ENCODE results near the gene STEAP1B.
"Not testable (repeated sequence)": the region's sequence is repeated elsewhere in the genome, so short reads cannot be mapped to it uniquely, and the experiment has no call there.

The STEAP1B gene

GRCh38 chr7:22452142-22452959 is 47.6 kb downstream of the STEAP1B start:
- no peak for DNase-seq

- not testable (repeated sequence) for DNase-seq
Measured at GRCh38 chr7:22450013-22450412, 50.0 kb downstream of the STEAP1B start.

GRCh38 chr7:22447762-22448161 is 52.2 kb downstream of the STEAP1B start:
- no peak for DNase-seq

- DNase-seq, result no peak
Measured at GRCh38 chr7:22447008-22447407, 53.0 kb downstream of the STEAP1B start.

- DNase-seq, result no peak
Measured at GRCh38 chr7:22445853-22446252, 54.1 kb downstream of the STEAP1B start.

- no peak for DNase-seq
Measured at GRCh38 chr7:22445140-22445743, 54.7 kb downstream of the STEAP1B start.

GRCh38 chr7:22444181-22444971 is 55.6 kb downstream of the STEAP1B start:
- no peak for DNase-seq

- DNase-seq, result no peak
Measured at GRCh38 chr7:22443370-22444180, 56.4 kb downstream of the STEAP1B start.

- DNase-seq, result no peak
Measured at GRCh38 chr7:22442882-22443369, 57.1 kb downstream of the STEAP1B start.

GRCh38 chr7:22442187-22442881 is 57.7 kb downstream of the STEAP1B start:
- DNase-seq, result no peak

GRCh38 chr7:22441157-22441556 is 58.8 kb downstream of the STEAP1B start:
- no peak for DNase-seq

GRCh38 chr7:22438994-22439393 is 61.0 kb downstream of the STEAP1B start:
- DNase-seq, result no peak

- DNase-seq, result not testable (repeated sequence)
Measured at GRCh38 chr7:22436552-22436951, 63.4 kb downstream of the STEAP1B start.

- DNase-seq, result no peak
Measured at GRCh38 chr7:22435720-22436119, 64.3 kb downstream of the STEAP1B start.

- DNase-seq, result no peak
Measured at GRCh38 chr7:22435105-22435504, 64.9 kb downstream of the STEAP1B start.

- no peak for DNase-seq
Measured at GRCh38 chr7:22433710-22434460, 66.1 kb downstream of the STEAP1B start.

- not testable (repeated sequence) for DNase-seq
Measured at GRCh38 chr7:22433165-22433700, 66.8 kb downstream of the STEAP1B start.

GRCh38 chr7:22432203-22432718 is 67.7 kb downstream of the STEAP1B start:
- DNase-seq, result no peak

GRCh38 chr7:22430457-22430856 is 69.5 kb downstream of the STEAP1B start:
- no peak for DNase-seq

GRCh38 chr7:22429386-22429785 is 70.6 kb downstream of the STEAP1B start:
- no peak for DNase-seq

- DNase-seq, result no peak
Measured at GRCh38 chr7:22427855-22428254, 72.1 kb downstream of the STEAP1B start.
